ACC112 (cell line): ENCODE data around the gene SPR.

Experiments
- H2AFZ ChIP-seq: fragments of 200-600 bp; sonication (generic); one replicate; pipeline ENCODE4 v1.6.0; 2017; ENCODE audit warnings: antibody characterized with exemption, low read length; ENCODE audit not compliant: unreplicated experiment
- H3K27ac ChIP-seq: fragments of 200-600 bp; sonication (generic); 2 replicates; pipeline ENCODE4 v1.5.1; 2014; ENCODE audit warnings: low read depth, mild to moderate bottlenecking, antibody characterized with exemption, low read length, moderate library complexity
- H3K27me3 ChIP-seq: fragments of 200-600 bp; sonication (generic); 2 replicates; pipeline ENCODE4 v1.6.1; 2014; ENCODE audit warnings: mild to moderate bottlenecking, antibody characterized with exemption, low read length, moderate library complexity, mixed read lengths; ENCODE audit not compliant: insufficient read depth
- H3K36me3 ChIP-seq: fragments of 200-600 bp; sonication (generic); 2 replicates; pipeline ENCODE4 v1.6.1; 2016; ENCODE audit warnings: mild to moderate bottlenecking, antibody characterized with exemption, low read length, moderate library complexity, mixed read lengths; ENCODE audit not compliant: insufficient read depth
- H3K4me1 ChIP-seq: fragments of 200-600 bp; sonication (generic); one replicate; pipeline ENCODE4 v1.6.1; 2016; ENCODE audit warnings: low read length, mixed read lengths; ENCODE audit not compliant: insufficient read depth, unreplicated experiment, control insufficient read depth
- H3K4me3 ChIP-seq: fragments of 200-600 bp; sonication (generic); 2 replicates; pipeline ENCODE4 v1.5.1; 2014; ENCODE audit warnings: mild to moderate bottlenecking, low read depth, low read length
- H3K79me2 ChIP-seq: fragments of 200-600 bp; sonication (generic); one replicate; pipeline ENCODE4 v1.6.0; 2016; ENCODE audit warnings: low read length; ENCODE audit not compliant: control insufficient read depth, unreplicated experiment, insufficient read depth

Gene SPR

DNA sequence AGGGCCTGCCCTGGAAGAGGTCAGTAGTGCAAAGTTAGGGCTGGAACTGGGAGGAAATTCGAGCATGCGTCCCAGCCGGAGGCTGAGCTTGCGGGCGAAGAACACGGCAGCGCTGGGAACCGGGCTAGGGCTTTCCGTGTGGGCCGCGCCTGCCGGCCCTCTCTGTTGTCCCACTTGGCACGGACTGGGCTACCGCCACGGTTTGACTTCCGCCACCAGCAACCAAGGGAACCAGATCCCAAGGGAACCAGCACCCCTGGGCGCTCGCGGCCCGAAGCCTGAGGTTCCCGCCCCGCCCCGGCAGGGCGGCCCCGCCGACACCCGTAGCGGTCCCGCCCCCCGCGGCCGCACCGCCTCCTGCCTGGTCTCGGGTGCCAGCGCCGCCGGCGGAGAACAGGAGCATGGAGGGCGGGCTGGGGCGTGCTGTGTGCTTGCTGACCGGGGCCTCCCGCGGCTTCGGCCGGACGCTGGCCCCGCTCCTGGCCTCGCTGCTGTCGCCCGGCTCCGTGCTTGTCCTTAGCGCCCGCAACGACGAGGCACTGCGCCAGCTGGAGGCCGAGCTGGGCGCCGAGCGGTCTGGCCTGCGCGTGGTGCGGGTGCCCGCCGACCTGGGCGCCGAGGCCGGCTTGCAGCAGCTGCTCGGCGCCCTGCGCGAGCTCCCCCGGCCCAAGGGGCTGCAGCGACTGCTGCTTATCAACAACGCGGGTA, at the start of gene SPR:
Gene SPR, plus strand, starts transcription at position 377 of the 708 bp plus-strand sequence. Its CDS starts 25 bp downstream, at position 402.
- Histone ChIP-seq H2AFZ (peak within 1 kb of the TSS; percentile 96), H3K27me3 (peaks cover 21% of the 10 kb centered on the region; the same call in 1 of the 2 replicates), H3K36me3 (no peaks in the 10 kb centered on the region), H3K79me2 (no peaks in the 10 kb centered on the region), H3K27ac (peak within 1 kb of the TSS; percentile 46; the same call in 1 of the 2 replicates), H3K4me1 (peaks cover 13% of the 10 kb centered on the region), H3K4me3 (peak within 1 kb of the TSS; percentile 90)

DNA sequence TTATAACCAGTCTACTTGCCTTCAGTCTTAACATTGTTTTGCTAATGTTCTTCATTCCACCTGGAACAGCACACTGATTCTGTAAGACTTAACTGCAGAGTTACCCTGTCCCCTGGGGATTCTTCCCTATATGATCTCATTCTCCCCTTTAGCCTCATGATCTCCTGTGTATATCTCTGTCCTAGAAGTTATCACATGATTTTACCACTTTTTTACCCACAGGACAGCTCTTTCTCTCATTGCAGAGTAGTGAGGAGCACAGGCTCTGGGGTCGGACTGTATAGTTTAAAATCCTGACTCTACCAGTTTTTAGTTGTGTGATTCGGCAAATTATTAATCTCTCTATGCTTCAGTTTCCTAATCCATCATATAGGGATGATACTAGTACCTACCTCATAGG, 47.1 kb upstream of the SPR start:
- H3K27ac ChIP-seq: no peak overlapping the region
- no peak overlapping the region for H3K4me3 ChIP-seq
- no peaks in the 10 kb centered on the region for H3K79me2 ChIP-seq
- H3K4me1 ChIP-seq: no peaks in the 10 kb centered on the region
- peaks cover 12% of the 10 kb centered on the region for H3K27me3 ChIP-seq
- H3K36me3 ChIP-seq: no peaks in the 10 kb centered on the region
- H2AFZ ChIP-seq: no peak overlapping the region

DNA sequence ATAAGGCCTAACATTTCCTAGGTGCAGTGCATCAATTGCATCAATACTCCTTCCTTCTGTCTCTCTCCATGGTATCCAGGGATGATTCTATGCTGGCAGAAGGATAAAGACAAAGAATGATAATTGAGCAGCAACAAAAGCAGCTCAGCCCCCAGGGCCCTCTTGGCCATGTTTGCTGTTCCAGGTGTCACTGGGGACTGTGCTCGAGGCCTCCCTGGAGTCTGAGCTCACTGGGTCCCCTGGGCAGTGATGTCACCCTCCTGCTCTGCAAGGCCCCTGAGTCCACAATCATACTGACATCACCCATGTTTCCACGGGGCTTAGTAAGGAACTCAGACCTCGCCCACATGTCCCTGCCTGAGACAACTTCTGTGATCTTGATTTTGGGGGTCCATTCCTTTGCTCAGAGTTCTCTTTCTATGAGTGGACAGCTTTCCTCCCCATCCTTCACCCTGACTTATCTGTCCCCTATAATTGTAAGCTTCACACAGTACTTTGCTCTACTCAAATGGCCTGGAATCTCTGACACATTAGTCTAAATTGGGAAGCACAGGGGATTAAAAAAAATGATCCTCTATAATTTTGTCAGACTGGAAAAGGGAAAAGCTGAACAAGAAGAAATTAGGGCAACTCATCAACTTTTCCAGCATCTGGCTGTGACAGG, 45.6 kb upstream of the SPR start:
- H3K79me2 ChIP-seq: no peaks in the 10 kb centered on the region

DNA sequence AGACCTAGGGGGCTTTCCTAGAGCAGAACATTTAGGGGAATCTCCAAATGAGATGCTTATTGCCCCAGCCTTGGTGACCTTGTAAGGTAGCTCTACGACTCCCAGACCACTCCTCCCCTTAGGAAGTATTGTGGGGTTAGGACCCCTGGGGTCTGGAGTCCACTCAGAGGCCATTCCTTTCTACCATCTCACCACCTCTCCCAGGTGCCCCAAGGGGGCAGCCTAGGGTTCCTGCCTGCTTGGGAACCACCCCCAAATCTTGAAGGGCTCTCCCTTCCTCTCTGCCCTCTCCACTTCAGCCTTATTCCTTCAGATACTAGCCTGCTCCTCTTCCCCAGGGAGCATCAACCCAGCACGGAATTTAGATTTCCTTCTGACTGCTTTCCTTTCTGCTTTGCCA, 43.9 kb upstream of the SPR start:
- H3K27me3 ChIP-seq: peaks cover 22% of the 10 kb centered on the region
- no peak overlapping the region for H3K27ac ChIP-seq
- no peak overlapping the region for H3K4me3 ChIP-seq
- no peaks in the 10 kb centered on the region for H3K4me1 ChIP-seq
- H3K79me2 ChIP-seq: no peaks in the 10 kb centered on the region
- H2AFZ ChIP-seq: no peak overlapping the region
- no peaks in the 10 kb centered on the region for H3K36me3 ChIP-seq

More for the DNA sequence above, 45.6 kb upstream of the SPR start:
- H3K4me1 ChIP-seq: no peaks in the 10 kb centered on the region
- H3K27ac ChIP-seq: no peak overlapping the region
- H2AFZ ChIP-seq: no peak overlapping the region
- no peak overlapping the region for H3K4me3 ChIP-seq
- peaks cover 5% of the 10 kb centered on the region for H3K27me3 ChIP-seq
- H3K36me3 ChIP-seq: no peaks in the 10 kb centered on the region

DNA sequence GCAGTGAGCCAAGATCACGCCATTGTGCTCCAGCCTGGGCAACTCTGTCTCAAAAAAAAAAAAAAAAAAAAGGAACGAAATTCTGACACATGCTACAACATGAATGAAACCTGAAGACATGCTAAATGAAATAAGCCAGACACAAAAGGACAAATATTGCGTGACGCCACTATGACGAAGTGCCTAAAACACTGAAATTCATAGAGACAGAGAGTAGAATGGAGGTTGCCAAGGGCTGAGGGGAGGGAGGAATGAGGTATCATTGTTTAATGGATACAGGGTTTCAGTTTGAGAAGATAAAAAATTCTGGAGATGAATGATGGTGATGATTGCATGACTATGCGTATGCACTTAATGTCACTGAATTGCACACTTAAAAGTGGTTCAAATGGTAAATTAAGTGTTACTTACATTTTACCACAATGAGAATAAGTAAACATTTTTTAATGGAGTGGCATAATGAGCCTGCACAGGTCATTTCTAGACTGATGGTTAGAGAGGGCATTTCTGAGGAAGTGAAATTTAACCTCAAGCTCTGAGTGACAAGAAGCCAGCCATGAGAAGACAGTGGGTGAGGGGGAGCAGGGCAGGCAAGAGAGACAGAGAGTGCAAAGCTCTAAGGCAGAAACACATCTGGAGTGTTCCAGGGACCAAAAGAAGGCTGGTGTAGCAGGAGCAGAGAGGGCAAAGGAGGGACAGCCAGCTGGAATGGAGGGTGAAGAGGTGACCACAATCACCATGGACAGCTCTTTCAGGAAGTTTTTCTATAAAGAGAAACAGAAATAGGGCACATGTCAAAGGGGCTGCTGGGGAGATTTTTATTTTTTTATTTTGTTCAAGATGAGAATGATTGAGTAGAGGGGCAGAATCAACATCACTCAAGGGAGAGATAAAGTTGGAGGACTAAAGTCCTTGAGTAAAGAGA, 40.8 kb upstream of the SPR start:
- Histone ChIP-seq H3K4me1 (no peaks in the 10 kb centered on the region), H2AFZ (no peak overlapping the region), H3K27me3 (peaks cover 49% of the 10 kb centered on the region), H3K36me3 (no peaks in the 10 kb centered on the region), H3K27ac (no peak overlapping the region), H3K79me2 (no peaks in the 10 kb centered on the region), H3K4me3 (no peak overlapping the region)

DNA sequence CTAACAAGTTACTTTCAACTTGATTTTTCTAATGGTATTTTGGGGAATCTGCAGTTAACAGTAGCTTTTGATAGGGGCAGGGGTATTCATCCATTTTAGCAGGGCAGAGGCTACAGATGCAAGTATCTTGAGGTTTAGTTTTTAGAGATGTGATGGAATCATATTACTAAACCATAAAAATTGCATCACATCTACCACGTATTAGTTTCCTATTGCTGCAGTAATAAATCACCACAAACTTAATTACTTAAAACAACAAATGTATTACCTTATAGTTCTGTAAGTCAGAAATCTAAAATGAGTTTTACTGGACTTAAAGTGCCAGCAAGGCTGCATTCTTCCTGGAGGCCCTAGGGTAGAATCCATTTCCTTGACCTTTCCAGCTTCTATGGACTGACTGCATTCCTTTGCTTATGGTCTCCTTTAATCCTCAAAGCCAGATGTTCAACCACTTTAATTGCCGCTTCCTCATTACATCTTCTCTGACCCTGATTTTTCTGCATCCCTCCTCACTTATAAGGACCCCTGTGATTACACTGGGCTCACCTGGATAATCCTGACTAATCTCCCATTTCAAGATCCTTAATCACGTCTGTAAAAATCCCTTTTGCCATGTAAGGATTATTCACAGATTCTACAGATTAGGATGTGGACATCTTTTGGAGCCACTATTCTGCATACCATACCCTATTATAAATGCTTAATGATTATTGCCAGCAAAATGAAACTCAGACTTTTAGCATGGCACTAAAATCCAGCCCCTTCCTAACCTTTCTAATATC, 39.5 kb upstream of the SPR start:
- Histone ChIP-seq H2AFZ (no peak overlapping the region), H3K27ac (no peak overlapping the region), H3K4me1 (no peaks in the 10 kb centered on the region), H3K79me2 (no peaks in the 10 kb centered on the region), H3K36me3 (no peaks in the 10 kb centered on the region), H3K27me3 (peaks cover 58% of the 10 kb centered on the region), H3K4me3 (no peak overlapping the region)

DNA sequence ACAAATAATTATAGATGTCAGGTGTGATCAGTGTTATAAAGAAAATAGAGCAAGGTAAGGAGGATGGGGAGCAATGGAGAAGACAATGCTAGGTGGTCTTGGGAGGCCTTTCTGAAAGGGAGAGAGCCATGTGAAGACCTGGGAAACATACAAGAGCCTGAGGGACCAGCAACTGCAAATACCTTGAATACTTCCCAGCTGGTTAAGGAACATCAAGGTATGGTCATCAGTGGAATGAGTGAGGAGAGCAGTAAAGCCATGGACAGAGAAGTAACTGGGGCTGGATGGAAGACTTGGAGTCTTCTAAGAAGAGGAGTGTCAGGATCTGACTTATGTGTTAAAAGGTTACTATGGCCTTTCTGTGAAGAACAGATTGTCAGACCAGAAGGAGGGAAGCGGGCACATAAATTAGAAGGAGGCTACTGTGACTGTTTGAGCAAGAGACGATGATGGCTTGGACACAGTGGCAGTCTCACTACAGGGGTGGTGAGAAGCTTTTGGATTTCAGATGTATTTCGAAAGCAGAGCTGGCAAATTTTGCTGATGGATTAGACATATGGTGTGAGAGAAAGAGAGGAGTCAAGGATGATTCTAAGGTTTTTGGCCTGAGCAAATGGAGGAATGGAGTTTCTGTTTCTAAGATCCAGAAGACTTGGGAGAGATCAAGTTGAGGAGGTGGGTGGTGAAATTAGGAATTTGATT, 38.6 kb upstream of the SPR start:
- Histone ChIP-seq H3K36me3 (no peaks in the 10 kb centered on the region), H3K27ac (no peak overlapping the region), H3K4me3 (no peak overlapping the region), H3K4me1 (no peaks in the 10 kb centered on the region), H3K79me2 (no peaks in the 10 kb centered on the region), H3K27me3 (peaks cover 58% of the 10 kb centered on the region), H2AFZ (no peak overlapping the region)

DNA sequence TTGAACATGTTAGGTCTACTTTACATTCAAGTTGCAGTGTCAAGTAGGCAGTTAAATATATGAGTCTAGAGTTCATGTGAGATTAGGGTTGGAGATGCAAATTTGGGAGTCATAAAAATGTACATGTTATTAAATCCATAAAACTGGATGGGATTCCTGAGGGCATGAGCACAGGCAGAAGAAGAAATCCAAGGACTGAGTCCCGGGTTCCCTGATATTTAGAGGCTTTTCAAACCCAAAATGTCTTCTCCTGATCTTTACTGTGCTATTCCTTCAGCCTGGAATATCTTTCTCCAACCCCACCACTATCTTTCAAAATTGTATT, 38.1 kb upstream of the SPR start:
- Histone ChIP-seq H3K27ac (no peak overlapping the region), H2AFZ (no peak overlapping the region), H3K4me3 (no peak overlapping the region), H3K36me3 (no peaks in the 10 kb centered on the region), H3K4me1 (no peaks in the 10 kb centered on the region), H3K79me2 (no peaks in the 10 kb centered on the region), H3K27me3 (peaks cover 62% of the 10 kb centered on the region)

DNA sequence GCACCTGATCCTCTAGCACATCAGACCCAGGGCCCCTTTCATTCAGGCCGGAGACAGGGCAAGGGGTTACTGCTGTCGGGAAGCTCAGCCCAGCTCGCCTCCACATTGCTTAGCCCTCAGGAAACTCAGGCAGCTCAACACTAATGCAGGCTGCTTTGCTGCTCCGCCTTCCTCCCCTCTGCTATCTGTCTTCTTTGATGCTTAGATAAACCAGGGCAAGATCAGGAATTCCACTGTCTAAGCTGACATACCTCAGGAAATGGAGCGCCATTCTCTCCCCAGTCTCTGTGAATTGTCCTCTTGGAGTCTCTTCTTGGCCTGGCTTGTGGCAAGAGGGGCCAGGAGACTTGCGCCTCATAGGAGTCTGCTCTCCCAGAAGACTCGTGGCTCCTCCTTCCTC, 35.9 kb upstream of the SPR start:
- H3K4me1 ChIP-seq: no peaks in the 10 kb centered on the region
- no peaks in the 10 kb centered on the region for H3K36me3 ChIP-seq
- no peaks in the 10 kb centered on the region for H3K79me2 ChIP-seq
- H3K27me3 ChIP-seq: peaks cover 81% of the 10 kb centered on the region
- no peak overlapping the region for H3K27ac ChIP-seq
- no peak overlapping the region for H3K4me3 ChIP-seq
- no peak overlapping the region for H2AFZ ChIP-seq
